GM19239 (cell line): ENCODE data around the gene STX10.

Experiments
- DNase-seq: peaks from one replicate; pipeline ENCODE4 v3.0.0; 2011; ENCODE audit warnings: low spot score; ENCODE audit not compliant: insufficient read length
- FAIRE-seq: peaks from 2 replicates; lab custom pipeline; 2011; peaks lifted over from hg19 to GRCh38; lab: Jason Lieb, UNC

STX10 gene

DNA sequence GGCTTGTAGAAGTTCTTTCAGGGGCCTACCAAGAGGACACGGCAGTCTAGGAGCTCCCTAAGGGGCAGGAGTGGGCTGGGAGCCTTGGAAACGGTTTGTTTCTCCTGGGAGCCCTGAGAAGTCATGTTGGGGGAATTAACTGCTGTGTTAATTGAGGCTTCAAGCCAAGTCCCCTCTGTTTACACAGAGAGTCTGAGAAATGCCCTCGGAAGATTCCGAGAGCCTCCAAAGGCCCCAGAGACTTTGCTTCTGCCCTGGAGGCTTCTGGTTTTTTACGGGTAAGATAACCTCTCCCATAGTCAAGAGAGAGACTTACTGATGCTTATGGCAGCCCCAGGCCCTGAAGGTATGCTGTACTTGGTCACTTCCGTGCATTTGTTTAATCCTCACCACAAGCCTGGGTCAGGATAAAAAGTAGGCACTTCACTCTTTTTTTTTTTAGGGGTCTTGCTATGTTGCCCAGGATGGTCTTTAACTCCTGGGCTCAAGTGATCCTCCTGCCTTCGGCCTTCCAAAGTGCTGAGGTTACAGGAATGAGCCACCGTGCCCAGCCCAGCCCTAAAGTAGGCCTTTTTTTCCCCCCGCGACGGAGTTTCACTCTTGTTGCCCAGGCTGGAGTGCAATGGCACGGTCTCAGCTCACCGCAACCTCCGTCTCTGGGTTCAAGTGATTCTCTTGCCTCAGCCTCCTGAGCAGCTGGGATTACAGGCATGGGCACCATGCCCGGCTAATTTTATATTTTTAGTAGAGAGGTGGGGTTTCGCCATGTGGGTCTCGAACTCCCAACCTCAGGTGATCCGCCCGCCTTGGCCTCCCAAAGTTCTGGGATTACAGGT lies 15.2 kb upstream of the STX10 start:
- no peak for DNase-seq
- FAIRE-seq, result no peak

DNA sequence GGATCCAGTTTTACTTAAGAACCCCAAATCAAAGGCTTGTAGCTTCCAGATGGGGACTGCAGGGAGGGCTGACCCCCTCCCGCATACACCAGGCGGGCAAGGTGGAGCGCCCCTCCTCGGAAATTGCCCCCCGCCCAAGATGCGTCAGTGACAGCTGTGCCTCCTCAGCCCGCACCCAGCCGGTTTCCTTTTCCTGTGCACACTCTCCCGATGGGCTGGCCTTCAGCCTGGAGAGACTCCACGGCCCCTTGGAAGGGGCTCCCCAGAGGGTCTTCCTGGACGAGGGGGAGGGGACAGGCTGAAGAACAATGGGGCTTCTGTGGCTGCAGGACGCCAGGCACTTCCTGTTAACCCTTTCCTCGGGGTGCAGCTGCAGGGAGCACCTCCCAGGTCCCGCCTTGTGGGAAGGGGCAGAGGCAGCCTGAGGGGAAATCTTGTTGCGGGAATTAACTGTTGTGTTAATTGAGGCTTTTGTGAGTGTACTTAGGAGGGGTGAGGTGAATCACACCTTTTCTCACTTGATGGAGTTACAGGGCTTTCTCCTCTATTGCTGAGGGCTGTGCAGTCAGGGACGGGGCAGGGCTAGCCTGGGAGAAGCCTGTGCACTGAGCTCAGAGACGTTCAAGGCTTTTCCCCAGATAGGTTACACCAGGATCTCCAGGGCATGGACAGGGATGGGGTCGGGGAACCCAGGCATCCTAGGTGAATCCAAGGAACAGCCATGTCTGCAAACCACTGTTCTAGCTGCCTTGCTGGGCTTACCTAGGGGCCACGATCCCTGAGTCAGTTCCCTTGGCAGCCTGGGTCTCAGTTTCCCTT lies 14.4 kb upstream of the STX10 start:
- no peak for DNase-seq
- FAIRE-seq, result no peak

DNA sequence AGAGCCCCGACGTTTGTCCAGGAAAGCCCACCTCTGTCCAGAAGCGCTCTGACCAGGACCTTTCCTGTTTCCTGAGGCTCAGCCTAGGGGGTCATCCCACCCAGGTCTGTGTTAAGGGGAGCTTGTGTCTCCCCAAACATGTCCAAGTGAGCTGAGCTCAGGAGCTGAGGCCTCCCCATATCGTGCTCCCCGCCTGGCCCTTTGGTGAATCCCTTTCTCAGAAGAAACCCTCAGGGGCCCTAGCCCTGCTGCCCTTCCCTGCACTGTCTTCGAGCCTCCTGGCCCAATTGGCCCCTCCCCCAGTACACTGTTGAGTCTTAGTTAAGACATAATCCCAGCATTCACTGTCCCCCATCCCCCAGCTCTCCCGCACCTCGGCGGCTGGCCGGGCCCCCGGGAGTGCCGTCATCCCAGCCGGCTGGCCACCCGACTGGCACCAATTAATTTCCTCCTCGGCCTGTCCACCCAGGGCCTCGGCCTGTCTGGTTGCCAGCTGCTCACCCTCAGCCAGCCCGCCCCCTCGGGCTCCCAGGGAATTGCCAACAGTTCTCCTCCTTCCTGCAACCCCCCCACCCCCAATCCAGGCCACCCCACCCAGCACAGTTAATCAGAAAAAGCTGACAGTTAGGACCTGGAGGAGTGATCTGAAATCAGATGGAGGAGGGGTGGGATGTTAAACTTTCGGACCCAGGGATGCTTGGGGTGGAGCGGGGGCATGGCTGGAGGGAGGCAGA lies 13.6 kb upstream of the STX10 start:
- no peak for FAIRE-seq
- DNase-seq, result no peak

DNA sequence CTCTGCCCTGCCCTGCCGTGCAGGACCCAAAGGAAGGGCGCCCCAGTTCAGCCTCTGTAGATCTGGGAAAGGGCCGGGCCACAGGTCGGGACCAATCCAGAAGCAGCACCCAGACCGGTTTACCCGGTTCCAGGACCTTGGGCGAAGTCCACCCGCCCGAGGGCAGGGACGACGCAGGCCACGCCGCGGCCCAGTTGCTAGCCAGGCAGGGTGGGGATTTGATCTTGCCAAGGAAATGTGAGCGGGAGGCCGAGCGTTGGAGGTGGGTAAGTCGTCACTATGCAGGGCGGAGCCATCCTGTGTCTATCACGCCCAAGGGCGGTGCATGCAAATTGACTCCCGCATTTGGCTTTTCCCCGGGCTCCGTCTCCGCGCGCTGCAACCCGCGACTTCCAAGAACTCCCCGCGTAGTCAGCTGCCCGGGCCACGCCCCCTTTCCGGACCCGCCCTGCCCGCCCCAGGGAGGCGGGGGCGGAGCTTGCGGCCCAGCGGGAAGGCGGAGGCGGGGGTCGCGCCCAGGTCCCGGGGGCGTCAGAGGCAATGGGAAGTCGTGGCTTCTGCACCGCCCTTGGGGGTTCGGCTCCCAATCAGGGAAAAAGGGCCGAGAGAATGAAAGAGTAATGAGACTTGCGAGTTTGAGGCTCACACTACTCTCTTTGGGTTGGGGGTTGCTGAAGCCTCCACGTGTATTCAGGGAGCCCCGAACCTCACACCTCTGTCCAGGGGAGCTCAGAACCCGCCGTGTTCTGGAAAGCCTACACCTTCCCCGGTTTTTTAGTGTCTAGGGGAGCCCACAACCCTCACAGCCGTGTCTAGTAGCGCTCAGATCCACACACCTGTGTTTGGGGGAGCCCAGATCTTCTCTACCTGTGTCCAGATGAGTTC lies 12.8 kb upstream of the STX10 start:
- FAIRE-seq (no peak), DNase-seq (no peak)

DNA sequence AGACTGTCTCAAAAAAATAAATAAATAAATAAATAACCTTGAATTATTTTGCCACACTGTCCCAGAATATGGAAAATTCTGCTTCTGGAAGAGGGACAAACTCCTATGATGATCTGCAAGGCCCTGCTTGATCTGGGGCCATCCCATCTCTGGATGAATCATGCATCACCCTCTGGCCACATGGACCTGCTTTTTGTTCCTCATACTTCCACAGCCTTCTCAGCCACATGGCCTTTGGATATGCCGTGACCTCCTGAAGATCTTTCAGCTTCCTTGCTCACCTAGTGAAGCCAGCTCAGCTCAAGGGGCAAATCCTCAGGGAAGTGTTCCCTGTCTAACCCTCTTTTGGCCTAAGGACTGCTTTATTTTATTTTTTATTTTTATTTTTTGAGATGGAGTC lies 10.4 kb upstream of the STX10 start:
- FAIRE-seq (no peak), DNase-seq (no peak)

DNA sequence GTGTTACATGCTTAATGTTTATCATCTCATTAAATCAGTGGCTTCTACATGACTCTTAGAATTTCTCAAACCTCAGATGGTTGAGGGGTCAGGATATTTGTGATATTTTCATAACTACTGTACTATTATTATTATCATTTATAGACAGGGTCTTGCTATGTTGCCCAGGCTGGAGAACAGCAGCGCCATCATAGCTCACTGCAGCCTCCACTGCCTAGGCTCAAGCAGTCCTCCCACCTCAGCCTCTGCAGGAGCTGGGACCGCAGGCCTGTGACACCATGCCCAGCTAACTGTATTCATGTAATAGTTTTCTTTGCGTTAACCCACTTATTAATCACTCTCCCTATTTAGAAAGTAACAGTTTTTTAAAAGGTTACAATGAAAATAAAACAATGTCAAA lies 9.5 kb upstream of the STX10 start:
- FAIRE-seq (no peak), DNase-seq (no peak)

DNA sequence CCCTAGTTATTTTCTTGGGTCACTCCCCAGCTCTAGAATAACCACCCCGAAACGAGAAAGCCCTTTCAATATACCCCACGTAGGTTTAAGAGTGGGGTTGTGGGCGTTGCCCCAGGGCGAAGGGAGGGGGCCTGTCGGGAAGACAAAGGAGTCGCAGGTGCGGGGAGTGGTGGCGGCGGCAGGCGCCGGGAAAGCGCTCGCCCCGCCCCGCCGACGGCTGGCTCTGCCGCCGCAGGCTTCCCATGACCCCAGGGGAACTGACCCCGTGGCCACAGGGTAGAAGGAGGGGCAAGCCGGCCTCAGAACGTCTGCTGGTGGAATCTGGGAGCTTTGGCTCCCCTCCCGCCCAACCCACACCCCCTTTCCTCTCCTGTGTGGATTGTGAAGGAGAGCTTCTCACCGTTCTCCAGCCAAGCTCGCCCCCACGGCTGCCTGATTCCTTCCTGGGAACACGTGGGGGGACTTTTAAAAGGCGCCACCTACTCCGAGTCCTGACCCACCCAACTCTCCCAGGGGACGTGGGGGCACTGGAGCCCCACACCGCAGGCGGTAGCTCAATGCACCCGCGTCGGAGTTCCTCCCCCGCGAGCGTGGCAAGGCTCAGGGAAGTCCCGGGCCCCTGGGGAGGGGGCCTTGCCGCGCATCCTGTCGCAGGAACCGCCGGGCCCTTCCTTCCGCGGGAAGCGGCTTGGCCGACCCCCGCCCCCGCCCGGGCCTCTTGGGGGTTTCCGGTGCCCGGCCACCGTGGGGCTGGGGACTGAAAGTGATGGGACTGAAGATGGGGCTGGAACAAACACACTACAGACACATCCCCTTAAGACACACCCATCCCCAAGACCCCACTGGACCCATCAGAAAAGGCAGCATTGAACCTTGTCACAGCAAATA lies 5.5 kb upstream of the STX10 start:
- no peak for DNase-seq
- peak; percentile 52 for FAIRE-seq

DNA sequence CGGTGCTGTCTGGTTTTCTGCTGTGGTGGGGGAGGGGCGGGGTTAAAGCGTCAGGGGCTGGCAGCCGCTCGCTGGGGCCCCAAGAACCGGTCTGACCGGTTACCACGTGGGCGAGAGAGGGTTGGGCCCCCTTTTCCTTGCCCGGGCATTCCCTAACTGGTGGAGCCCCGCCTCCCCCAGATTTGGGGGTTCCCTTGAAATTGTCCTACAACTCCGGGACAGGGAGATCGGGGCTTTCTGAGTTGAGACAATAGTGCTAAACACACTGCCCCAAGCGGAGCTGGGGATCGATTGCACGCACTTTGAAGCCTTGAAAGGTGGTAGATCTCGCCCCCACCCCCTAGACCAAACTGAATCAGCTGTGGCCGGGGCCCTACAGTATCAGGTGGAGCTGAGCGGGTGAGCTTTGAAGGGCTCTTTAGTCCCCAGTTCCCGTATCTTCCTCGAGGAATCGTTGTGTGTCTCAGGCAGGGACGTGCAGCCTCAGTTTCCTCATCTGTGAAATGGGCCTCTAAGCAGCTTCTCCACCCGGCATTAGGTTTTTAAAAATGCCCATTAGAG lies 4.8 kb upstream of the STX10 start:
- DNase-seq (no peak), FAIRE-seq (no peak)

DNA sequence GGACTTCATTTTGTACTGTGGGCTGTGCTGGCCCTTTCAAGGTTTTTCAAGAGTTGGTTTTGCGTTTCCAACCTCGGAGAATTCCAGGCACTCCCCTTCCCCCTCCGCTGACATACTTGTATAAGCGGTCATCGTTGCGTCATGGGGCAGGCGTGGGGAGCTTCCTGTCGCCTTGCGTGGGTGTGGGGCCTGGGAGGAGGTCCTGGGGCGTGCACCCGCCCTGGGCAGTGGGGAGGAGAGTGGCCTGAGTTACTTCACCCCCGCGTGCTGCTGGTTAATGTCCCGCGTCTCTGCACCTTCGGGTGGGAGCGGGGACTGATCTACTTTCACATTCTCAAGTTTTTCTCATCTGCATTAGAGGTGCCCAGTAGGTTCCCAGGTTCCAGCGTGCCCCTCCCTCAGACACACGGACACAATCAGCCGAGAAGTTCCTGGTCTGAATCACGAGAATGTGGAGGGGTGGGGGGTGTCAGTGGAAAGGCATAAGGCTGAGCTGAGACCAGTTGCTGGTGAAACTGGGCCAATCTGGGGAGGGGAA lies 4.1 kb upstream of the STX10 start:
- FAIRE-seq (peak; percentile 84), DNase-seq (no peak)

DNA sequence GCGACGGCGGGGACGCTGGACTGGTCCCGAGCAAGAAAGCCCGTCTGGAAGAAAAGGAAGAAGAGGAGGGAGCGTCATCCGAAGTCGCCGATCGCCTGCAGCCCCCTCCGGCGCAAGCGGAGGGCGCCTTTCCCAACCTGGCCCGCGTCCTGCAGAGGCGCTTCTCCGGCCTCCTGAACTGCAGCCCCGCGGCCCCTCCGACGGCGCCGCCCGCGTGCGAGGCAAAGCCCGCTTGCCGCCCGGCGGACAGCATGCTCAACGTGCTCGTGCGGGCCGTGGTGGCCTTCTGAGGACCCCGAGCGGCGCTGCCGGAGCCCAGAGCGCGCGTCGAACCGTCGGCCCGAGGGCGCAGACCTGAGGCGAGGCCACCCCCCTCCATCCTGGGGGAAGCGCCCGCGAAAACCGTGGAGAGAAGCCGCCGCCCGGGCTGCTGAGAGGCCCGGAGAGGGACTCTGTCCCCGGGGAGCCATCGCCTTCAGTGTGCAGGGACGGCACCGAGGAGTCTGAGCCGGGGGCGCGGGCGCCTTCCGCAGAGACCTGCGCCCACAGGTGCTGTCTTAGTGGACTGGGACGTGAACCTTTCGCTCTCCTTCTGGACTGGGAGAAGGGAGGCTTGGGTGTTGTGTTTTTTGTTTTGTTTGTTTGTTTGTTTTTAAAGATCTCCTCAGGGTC lies 3.5 kb upstream of the STX10 start:
- no peak for DNase-seq

DNA sequence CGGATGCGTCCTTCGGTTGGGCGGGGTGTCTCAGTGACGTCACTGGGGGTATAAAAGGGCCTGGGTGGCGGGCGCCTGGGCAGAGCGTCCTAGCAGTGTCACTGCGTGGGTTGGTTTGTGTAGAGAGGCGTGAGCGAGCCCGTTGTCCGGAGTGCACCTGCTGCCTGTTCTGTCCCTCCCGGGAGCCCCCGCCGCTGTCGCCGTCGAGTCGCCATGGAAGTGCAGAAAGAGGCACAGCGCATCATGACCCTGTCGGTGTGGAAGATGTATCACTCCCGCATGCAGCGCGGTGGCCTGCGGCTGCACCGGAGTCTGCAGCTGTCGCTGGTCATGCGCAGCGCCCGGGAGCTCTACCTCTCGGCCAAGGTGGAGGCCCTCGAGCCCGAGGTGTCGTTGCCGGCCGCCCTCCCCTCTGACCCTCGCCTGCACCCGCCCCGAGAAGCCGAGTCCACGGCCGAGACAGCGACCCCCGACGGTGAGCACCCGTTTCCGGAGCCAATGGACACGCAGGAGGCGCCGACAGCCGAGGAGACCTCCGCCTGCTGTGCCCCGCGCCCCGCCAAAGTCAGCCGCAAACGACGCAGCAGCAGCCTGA lies 2.9 kb upstream of the STX10 start:
- DNase-seq (peak; percentile 70), FAIRE-seq (peak; percentile 95)

More for the DNA sequence above, 3.5 kb upstream of the STX10 start:
- FAIRE-seq, result no peak

DNA sequence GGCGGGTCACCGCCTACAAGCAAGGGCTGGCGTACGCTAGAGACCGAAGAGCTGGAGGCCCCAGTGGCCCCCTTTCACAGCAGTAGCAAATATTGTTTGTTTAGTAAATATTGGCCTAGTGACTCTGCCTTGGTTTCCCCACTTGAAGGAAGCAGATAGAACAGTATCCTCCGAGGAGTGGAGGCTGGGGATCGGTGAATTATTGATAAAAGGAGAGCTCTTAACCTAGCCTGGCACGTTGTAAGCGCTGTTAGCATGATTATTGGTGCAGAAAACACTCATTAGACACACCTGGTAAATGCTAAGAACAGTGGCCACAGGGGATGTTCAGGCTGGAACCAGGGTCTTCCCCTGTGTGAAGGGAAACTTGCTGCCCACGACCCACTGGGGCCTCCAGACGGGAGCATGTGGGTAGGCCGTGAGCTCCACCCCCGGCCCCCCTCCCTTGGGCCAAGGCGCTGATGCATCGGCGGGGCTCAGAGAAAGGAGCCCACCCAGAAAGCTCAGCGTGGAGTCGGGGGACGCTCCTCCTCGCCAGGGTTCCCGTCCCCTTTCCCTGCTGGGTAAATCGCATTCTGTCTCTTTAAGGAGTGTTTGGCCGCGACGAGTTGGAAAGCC lies 2.3 kb upstream of the STX10 start:
- FAIRE-seq (no peak), DNase-seq (no peak)

DNA sequence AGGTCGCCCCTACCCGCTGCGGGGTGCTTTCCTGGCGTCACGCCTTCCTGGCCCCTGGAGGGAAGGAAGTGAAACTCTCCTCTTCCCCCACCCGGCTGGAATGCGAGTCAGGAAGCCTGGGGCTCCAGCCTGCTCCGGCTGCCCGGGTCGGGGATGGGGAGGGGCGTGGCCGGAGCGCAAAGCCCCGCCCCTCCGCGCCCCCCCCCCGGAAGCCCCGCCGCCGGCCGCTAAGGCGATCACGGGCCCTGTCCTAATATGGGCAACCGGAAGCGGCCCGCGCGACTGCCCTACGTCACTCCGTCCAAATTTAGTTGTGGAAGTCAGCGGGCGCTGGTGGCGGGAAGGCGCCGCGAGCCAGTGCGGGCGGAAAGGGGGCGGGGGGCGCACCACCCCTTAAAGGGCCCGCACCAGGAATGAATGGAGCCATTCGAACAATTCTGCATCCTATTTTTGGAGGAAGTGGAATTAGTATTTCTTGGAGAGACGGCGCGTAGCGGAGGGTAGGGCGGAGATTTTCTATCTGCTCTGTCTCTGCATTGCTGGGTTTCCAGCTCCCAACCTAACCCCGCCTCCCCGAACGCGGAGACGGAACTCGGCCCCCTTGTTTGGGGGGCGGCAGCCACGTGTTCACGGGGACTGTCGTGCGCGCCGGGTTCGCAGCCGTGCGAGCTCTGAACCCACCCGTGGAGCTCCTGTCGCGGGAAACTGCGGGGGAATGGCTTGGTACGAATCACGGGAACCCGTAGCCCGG lies 1.6 kb upstream of the STX10 start:
- DNase-seq (peak; percentile 70), FAIRE-seq (peak; percentile 89)

DNA sequence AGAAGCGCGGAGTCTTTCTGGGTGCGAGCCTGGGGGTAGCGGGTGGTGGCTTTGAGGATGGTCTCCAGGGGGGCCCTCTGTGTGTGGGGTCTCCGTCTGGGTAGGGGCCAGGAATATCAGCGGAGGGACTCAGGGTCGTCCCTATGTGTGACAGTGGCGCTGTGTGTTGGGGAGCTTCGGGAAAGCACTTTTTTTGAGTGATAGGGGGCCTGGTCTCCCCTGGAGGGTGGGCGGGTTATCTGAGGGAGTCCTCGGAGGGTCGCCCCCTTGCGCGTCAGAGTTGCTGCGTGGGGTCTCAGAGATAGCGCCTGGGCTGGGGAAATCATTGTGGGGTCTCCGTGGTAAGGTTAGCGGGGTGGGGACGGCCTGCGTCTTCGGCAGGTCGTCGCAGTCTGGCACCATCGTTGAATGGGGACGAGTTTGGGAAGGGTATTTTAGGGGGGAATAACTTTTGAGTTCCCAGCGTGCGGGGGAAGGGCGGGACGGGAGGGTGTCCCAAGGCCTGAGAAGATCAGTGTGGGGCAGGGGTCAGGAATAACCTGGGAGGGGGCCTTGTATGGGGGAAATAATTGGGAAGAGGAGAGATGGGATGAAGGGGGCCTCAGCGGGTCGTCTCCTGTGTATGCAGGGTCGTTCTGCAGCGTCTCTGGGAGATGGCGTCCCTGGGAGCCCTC lies 893 bp upstream of the STX10 start:
- FAIRE-seq (no peak), DNase-seq (no peak)

DNA sequence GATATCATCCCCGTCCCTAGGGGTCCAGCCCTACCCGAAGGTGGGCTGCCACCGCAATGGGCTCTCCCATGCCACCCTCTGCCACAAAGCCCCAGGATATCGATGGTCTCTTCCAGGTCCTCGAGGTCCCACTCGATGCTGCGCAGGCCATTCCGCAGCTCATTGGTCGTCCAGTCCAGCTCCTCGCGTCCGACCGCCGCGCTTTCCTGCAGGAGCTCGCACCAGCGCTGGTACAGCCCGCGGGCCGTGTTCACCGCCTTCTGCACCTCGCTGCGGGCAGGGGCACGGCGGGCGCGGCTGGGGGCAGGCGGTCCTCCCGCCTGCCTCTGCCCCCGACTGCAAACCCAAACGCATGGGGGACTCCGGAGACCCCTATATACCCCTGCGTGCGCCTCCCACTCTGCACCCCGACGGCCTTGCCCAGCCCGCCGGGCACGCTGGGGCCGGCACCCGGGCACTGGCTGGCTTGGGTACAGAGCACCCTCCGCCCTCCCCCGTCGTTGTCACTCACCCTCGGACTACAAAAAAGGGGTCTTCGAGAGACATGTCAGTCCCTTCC lies 468 bp downstream of the STX10 start:
- DNase-seq (no peak), FAIRE-seq (no peak)
